ENCODE data around the gene NLRX1.
A peak's percentile ranks its signal among the peaks of the same experiment; 100 is the strongest.
"Not testable (repeated sequence)": the region's sequence is repeated elsewhere in the genome, so short reads cannot be mapped to it uniquely, and the experiment has no call there.

The NLRX1 gene

DNA sequence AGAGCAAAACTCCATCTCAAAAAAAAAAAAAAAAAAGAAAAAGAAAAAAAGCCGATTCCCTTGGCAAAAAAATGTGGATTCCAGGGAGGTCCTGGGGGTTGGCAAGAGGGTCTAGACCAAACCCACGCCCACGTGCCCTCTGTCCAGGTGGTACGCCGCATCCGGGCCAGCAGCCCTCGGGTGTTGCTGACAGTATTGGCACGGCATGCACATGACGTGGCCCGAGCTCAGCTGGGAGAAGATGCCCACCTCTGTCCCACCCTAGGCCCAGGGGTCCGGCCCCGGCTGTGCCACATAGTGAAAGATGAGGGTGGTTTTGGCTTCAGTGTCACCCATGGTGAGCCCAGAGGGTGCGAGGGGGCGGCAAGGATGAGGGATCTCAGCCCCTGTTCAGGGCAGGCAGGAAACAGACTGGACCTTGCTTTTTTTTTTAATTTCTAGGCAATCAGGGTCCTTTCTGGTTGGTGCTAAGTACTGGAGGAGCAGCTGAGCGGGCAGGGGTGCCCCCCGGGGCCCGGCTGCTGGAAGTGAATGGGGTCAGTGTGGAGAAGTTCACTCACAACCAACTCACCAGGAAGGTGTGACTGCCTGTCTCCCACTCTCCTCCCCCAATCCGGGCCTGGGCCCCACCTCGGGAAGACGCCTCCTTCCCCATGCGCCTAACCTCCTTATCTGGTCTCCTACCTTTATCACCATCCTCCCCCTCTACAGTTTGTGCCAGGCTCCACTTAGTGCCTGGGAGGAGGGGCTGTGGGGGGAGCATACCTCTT is 18.8 kb downstream of the NLRX1 start:
- no peak for DNase-seq (ENCODE audit: low spot score)

DNA sequence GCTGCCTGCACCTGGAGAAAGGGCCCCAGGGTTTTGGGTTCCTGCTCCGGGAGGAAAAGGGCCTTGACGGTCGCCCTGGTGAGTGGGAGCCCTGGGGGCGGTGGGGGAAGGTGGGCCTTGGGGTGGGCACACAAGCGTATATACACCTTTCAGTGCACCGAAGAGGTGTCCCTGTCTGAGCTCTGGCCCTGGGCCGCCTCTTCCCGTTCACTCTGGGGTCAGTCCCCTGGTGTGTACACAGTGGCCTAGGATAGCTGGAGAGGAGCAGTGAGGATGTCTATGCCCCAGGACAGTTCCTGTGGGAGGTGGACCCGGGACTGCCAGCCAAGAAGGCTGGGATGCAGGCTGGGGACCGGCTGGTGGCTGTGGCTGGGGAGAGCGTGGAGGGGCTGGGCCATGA is 19.5 kb downstream of the NLRX1 start:
- DNase-seq (ENCODE audit: low spot score) = no peak

DNA sequence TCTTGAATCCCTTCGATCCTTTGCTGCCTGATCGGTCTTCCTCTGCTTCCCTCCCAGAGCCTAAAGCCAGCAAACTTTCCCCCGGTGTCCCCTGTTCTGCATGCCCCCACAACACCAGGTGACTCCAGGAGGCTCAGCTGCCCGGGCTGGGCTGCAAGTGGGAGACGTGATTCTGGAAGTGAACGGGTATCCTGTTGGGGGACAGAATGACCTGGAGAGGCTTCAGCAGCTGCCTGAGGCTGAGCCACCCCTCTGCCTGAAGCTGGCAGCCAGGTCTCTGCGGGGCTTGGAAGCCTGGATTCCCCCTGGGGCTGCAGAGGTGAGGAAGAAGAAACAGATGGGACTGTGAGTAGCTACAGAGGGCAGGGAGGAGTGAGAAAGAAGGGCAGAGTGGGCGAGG is 20.4 kb downstream of the NLRX1 start:
- DNase-seq (ENCODE audit: low spot score) = no peak

DNA sequence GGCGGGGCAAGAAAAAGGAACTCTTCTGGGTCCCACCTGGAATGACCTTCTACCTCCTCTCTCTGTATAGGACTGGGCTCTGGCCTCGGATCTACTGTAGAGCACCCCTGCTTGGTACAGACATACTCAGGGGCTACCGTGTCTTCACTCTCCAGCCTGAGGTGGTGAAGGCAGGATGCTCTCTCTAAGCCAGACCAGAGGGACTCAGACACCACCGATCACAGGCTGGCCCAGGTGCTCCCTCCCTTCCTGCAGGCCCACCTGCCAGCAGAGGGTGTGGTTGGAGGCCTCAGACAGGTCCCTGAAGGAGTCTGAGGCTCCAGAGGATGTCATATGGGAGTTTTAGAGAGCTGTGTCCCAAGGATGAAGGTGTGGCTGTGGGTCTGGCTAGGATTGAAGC is 20.9 kb downstream of the NLRX1 start:
- no peak for DNase-seq (ENCODE audit: low spot score)

DNA sequence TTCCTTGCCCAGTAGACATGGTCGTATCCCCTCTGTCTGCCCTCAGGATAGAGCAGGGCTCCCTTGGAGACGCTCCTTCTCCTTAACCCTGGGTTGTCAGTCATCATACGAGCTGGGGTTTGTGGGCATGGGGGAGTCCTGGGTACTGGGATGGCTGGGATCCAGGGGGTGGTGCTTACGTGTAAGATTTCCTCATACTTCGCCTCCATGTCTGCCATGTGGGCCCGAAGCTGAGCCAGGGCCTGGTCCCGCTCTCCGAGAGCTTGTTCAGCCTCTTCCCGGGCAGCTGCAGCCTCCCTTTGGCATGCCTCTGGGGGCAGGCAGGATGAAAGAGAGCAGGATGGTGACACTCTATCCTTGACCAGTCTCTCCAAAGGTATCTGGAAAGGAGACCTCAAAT is 22.0 kb downstream of the NLRX1 start:
- DNase-seq (ENCODE audit: low spot score) = no peak

DNA sequence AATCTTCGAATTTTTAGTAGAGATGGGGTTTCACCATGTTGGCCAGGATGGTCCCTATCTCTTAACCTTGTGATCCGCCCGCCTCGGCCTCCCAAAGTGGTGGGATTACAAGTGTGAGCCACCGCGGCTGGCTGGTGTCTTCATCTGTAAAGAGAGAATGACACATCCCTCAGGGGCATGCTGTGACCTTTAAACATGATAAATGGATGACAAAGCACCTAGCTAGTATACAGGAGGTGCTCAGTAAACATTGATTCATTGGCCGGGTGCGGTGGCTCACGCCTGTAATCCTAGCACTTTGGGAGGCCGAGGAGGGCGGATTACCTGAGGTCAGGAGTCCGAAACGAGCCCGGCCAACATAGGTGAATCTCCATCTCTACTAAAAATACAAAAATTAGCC is 22.7 kb downstream of the NLRX1 start:
- not testable (repeated sequence) for DNase-seq (ENCODE audit: low spot score)

DNA sequence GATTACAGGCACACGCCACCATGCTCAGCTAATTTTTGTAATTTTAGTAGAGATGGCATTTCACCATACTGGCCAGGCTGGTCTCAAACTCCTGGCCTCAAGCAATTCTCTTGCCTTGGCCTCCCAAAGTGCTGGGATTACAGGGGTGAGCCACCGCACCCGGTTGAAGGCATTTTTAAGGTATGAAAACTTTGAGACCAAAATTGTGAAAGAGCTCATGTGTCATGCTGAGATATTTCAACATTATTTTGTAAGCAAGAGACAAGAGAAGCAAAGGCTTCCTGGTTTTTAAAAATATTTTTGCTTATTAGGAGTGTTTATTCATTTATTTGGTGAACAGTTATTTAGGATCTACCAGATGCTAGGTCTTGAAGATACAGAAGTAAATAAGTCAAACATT is 23.6 kb downstream of the NLRX1 start:
- no peak for DNase-seq (ENCODE audit: low spot score)

DNA sequence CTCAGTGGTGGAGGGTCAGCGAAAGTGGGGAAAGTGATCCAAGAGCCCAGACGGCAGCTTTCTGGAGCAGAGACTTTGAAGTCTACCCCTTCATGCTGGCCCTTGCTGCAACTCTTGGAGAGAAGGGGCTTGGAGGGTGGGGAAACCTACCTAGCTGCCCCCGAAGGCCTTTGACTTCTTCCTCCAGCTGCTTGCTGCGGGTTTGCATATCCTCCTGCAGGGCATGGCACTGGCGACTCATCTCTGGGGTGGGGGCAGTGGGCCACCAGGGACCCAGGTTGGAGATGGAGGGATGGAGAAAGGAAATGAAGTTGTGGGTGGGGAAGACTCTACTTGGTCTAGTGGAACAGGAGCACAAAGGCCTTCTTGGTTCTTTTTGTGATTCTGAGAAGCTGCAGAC is 24.5 kb downstream of the NLRX1 start:
- no peak for DNase-seq (ENCODE audit: low spot score)

DNA sequence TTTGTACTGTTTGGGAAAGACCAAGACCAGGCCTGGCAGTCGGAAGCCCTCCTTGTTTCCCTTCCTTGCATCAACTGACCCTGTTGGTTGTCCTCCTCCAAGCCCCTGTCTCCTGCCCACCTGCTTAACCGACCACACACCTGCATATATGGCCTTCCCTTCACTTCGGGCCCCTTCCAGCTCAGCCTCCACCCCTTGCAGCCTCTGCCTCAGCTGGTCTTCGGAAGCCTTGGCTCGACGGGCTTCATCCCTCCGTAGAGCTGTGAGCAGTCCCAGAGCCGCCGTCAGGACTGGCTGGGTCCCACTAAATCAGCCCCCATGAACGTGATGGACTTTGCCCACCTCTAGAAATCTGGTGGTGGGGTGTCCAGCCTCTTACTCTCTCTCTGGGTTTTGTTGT is 25.1 kb downstream of the NLRX1 start:
- no peak for DNase-seq (ENCODE audit: low spot score)

DNA sequence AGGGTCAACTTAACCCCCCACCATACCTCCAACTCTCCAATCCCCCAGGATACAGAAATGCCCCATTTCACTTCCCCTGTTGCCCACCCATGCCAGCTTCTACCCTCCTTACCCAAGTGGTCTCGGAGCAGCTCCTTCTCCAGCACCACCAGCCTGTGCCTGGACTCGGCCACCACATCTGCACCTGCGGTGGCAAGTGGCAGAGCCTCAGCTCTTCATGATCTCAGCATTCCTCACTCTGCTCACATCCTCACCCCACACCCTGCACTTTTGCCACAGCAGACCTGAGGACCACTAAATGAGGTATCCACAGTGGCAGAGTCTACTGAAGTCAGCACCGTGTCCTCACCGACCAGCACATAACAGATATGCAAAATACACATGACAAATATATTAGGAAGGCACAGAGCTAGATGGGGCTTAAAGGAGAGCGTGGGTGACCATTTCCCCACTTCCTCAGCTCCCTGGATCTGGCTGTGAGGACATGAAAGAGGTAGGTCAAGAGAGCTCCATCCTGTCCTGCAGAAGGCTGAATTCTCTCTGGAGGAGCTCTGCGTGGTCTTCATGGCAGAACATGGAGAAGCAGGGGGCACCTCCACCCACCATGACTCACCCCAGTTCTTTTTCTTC is 26.4 kb downstream of the NLRX1 start:
- DNase-seq (ENCODE audit: low spot score) = no peak

DNA sequence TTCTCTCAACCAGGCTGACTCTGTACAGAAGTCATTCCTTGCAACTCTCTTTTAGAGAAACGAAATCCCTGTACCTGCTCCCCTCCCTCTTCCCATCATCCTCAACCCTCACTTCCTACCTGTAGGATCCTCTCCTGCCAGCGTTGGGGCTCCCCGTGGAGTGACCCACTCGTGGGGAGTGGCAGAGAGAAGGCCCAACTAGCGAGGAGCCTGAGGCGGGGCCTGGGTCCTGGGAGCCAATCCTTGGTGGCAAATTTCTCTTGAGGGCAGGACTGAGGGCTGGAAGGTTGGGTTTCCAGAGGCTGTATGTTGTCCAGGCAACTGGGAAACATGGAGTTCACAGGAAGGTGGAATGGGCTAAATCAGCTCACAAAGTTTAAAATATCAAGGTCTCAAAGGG is 27.2 kb downstream of the NLRX1 start:
- DNase-seq (ENCODE audit: low spot score) = peak; percentile 50

DNA sequence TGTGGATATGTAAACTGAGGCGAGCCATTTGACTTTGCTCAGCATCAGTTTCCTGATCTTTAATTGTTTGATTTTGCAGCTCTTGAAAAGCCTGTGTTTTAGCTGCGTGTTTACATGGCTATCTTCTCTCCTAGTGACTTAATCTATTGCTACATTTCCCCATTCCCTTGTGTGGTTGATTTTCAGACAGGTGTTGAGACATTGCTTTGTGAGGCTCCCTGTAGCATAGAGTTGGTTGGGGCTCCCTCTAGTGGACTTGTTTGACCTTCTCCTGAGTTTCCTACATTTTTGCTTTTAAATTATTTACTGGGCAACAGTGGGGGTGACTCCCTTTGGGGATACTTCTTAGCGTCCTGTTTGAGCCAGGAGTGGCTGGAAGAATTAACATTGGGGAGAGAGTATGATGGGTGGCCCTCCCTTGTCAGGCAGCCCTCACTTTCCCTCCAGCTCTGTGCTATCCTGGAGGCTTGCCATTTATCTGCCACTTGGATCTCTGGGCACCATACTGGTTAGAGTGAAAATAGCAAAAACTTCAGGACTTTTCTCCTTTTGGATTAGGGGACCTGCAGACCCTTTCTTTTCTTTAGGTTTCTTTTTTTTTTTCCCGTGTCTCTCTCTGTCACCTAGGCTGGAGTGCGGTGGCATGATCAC is 28.4 kb downstream of the NLRX1 start:
- peak; percentile 78 for DNase-seq (ENCODE audit: low spot score)

DNA sequence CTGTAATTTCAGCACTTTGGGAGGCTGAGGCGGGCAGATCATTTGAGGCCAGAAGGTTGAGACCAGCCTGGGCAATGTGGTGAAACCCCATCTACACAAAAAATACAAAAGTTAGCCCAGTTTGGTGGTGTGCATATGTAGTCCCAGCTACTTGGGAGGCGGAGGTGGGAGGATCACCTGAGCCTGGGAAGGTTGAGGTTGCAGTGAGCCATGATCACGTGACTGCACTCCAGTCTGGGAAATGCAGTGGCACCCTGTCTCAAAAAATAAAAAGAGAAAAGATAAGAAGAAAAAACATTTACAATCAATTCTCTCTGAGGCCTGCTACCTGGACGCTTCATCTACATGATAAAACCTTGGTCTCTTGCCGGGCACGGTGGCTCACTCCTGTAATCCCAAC is 30.4 kb downstream of the NLRX1 start:
- DNase-seq (ENCODE audit: low spot score) = no peak

DNA sequence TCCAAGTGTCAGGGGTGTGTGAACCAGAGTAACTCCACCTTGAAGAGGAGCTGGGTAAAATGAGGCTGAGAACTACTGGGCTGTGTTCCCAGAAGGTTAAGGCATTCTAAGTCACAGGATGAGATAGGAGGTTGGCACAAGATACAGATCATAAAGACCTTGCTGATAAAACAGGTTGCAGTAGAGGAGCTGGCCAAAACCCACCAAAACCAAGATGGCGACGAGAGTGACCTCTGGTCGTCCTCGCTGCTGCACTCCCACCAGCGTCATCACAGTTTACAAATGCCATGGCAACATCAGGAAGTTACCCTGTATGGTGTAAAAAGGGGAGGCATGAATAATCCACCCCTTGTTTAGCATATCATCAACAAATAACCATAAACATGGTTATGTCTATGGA is 32.7 kb downstream of the NLRX1 start:
- DNase-seq (ENCODE audit: low spot score) = not testable (repeated sequence)

DNA sequence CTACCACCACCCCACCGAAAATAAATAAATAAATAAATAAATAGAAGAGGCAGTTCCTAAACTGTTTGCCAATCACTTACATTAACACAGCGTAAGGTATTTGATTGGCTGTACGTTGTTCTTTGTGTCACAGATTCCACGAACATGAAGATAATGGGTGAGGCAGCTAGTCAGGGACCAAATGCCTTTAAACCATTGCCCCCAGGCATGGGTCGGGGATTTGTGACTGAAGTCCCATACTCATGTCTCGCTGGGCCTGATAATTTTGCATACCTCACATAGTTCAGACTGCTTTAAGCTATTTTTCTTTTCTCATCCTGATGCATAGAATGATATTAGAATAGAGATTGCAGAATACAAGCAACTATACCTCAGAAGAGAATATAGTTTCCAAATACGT is 34.0 kb downstream of the NLRX1 start:
- DNase-seq (ENCODE audit: low spot score) = no peak

DNA sequence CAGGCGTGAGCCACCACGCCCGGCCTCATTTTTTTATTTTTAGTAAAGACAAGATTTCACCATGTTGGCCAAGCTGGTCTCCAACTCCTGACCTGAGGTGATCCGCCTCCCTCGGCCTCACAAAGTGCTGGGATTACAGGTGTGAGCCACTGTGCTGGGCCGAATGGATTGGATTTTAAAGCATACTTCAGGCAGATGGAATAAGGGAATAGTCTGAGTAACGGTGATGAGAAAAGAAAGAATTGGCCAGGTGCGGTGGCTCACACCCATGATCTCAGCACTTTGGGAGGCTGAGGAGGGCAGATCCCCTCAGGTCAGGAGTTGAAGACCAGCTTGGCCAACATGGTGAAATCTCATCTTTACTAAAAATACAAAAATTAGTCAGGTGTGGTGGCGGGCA is 35.5 kb downstream of the NLRX1 start:
- DNase-seq (ENCODE audit: low spot score) = no peak

DNA sequence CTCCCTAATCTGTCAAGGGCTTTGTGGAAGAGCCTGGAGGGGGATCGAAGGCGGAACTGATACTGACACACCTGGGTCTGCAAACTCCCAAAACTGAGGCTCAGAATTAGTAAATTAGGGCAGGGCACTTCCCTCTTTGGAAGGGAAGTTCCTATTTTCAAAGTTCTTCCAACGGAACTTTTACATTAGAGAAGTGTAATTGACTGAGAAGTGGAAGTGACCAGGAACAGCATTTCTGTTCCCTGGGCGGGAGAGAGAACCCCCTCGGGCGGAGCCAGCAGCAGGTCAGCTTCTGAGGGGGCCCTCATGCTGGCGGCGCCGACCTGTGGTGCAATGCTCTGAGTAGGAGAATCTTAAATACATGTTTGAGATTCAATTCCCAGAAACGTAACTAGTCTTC is 36.6 kb downstream of the NLRX1 start:
- no peak for DNase-seq (ENCODE audit: low spot score)

DNA sequence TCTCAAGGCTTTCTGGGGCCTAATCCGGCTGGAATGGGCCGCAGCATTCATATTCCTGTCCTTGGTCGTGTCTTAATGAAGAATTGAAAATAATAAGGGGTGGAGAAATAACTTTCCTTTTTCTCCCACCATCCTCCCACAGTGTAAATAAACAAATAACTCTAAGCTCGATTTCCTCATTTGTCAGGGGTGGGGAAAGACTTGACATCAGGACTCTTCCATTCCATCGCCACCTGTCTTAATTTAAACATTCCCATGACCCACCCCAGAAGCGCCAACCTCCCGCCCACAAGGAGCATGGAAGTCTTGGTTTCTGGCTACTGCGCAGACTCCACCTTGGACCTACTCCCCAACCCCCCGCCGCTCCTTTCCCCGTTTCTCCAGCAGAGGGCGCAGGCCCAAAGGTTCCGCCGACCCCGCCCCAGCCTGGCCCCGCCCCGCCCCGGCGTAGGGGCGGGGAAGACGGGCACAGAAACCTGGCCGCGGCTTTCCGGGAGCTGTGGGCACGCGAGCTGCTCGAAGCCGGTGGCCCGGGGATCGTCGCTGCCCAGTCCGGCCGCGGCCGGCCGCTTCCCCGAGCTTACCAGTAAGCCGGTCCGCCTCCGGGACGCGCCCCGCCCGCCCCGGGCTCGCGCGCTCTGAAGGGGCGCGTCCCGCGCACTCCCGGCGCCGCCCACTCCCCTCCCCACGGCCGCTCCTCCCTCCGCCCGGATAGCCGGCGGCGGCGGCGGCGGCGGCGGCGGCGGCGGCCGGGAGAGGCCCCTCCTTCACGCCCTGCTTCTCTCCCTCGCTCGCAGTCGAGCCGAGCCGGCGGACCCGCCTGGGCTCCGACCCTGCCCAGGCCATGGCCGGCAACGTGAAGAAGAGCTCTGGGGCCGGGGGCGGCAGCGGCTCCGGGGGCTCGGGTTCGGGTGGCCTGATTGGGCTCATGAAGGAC is 37.3 kb downstream of the NLRX1 start, which contains the start of gene CBL:
CBL (plus strand) TSS at position 766 of the 937 bp plus-strand sequence; CDS start at position 845, 79 bp downstream.
- peak; percentile 96 for DNase-seq (ENCODE audit: low spot score)

DNA sequence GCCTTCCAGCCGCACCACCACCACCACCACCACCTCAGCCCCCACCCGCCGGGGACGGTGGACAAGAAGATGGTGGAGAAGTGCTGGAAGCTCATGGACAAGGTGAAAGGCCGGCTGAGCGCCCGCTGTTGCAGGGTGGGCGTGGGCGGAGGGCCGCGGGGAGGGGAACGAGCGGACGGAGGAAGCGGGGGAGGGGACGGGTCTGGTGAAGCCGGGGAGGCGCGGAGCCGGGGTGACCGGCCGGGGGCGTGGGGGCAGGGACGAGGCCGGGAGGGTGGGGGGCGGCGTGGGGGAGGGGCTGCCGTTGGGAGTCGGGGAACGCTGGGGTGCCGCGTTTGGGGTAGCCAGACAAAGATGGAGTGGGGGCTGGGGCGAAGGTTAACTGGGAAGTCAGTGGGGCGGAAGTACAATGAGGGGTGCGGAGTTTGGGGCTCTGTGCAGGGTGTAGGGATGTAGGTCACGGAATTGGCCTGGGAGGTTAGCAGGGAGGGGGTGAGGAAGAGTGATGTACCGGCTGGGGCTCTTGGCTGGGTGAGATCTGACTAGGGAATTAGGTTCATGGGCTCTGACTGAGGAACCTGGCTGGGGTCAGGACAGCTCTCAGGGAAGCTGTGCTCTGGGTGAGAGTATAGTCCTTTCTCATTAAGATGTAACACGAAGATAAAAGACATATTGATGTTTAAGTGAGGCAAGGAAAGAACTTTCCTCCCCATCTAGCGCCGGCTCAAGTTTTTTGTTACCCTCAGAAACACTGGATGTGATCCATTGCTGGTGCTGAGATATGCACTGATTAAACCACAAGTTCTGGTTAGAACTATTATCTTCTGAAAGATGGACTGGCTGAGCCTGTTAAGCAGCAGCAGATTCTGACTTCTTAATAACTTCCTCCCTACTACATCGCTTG is 38.2 kb downstream of the NLRX1 start:
- DNase-seq (ENCODE audit: low spot score) = no peak

DNA sequence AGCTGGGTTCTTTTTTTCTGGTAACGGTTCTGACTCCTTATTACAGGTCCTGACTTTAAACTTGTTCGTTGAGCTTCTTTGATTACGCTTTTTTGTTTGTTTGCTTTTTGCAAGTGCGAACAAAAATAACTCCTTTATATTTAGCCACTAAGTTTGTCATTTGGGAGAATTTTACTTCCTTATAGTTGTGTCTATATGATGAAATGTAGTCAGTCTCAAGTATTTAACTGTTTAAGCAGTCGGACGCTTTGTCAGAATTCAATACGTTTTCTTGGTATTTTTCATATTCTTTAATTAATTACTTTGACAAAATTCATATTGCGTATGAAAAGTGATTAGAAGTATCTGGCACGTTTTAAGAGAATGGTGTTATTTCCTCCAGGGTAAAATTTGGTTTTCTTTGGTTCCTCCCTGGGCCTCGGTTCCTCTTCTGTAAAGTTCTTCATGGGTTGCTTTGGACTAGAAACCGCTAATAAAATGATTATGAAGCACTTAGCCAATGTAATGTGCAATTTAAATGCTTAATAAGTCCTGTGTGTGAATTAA is 39.0 kb downstream of the NLRX1 start:
- DNase-seq (ENCODE audit: low spot score) = no peak

DNA sequence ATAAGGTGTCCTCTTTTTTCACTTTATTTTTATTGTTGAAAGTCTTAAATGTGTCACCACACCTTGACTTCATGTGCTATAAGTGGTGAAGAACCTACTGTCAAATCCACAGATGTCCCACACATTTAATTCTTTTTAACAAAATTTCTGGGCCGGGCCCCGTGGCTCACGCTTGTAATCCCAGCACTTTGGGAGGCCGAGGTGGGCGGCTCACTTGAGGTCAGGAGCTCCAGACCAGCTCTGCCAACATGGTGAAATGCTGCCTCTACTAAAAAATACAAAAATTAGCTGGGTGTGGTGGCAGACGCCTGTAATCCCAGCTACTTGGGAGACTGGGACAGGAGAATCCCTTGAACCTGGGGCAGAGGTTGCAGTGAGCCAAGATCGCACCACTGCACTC is 40.7 kb downstream of the NLRX1 start:
- no peak for DNase-seq (ENCODE audit: low spot score)

Measured in COLO829 (cell line).